Measurements from ENCODE around the gene FXYD2.

DNA sequence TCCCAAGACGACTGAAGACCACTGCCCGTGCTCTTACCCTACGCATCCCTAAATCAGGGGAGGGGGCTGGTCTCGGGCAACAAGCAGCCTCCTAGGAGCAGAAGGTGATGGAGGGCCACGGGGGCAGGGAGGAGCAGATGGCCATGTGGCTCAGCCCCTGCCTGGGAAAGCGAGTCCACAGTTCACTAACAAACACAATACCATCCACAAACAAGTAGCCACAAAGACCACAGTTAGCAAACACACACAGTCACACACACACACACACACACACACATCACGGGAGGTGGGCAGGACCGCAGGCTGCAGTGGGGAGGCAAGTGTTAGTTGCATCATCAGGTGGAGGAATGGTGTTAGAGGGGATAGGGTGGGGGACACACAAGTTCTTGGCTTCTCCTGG, 13.2 kb upstream of the FXYD2 start:
- TF ChIP-seq, protein P1, sequence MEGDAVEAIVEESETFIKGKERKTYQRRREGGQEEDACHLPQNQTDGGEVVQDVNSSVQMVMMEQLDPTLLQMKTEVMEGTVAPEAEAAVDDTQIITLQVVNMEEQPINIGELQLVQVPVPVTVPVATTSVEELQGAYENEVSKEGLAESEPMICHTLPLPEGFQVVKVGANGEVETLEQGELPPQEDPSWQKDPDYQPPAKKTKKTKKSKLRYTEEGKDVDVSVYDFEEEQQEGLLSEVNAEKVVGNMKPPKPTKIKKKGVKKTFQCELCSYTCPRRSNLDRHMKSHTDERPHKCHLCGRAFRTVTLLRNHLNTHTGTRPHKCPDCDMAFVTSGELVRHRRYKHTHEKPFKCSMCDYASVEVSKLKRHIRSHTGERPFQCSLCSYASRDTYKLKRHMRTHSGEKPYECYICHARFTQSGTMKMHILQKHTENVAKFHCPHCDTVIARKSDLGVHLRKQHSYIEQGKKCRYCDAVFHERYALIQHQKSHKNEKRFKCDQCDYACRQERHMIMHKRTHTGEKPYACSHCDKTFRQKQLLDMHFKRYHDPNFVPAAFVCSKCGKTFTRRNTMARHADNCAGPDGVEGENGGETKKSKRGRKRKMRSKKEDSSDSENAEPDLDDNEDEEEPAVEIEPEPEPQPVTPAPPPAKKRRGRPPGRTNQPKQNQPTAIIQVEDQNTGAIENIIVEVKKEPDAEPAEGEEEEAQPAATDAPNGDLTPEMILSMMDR (IDR thresholded peaks at IDR 0.05; ENCODE audit: extremely low read depth in 1 of 2, insufficient read depth in 1 of 2, low read depth in 1 of 2, low read length in 2 of 2), result no peak
- TF ChIP-seq POLR2A (IDR thresholded peaks at IDR 0.05; ENCODE audit: low read depth, low read length) (no peak), EZH2 (IDR thresholded peaks at IDR 0.05; ENCODE audit: borderline replicate concordance, low read depth, low read length, severe bottlenecking) (no peak), POLR2AphosphoS5 (IDR thresholded peaks at IDR 0.05; ENCODE audit: insufficient read depth, low read depth, low read length) (no peak), JUN (IDR thresholded peaks at IDR 0.05; ENCODE audit: borderline replicate concordance, insufficient read depth, insufficient read length, low read depth) (no peak), FOS (IDR thresholded peaks at IDR 0.05; ENCODE audit: borderline replicate concordance, insufficient read depth, low read length) (no peak), GATA2 (IDR thresholded peaks at IDR 0.05; ENCODE audit: insufficient read depth, insufficient read length, low read depth, low read length) (no peak)
- TF ChIP-seq, protein P2, sequence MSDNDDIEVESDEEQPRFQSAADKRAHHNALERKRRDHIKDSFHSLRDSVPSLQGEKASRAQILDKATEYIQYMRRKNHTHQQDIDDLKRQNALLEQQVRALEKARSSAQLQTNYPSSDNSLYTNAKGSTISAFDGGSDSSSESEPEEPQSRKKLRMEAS (IDR thresholded peaks at IDR 0.05; ENCODE audit: insufficient read depth, insufficient read length), result no peak

All from endothelial cell of umbilical vein (primary cell).